B cell (primary cell): Measurements from ENCODE around the gene SYTL5.

Experiments
- CTCF ChIP-seq: fragments of 200-600 bp; IDR thresholded peaks from one replicate; pipeline ENCODE4 v1.8.0; 2022; ENCODE audit warnings: antibody characterized with exemption, mild to moderate bottlenecking
- EZH2 ChIP-seq: IDR thresholded peaks from 2 replicates; pipeline ENCODE4 v1.6.1; 2012; ENCODE audit warnings: borderline replicate concordance, low read depth, mild to moderate bottlenecking, moderate library complexity, low read length; ENCODE audit not compliant: insufficient read depth, poor library complexity, severe bottlenecking

GRCh38 chrX:38154340-38154739 is 148.0 kb downstream of the SYTL5 start:
- TF ChIP-seq CTCF (no peak), EZH2 (no peak)
